ENCODE data around the gene CABP1. TPM values are rescaled to one million over a fixed set of nuclear protein-coding genes. Genes with fewer than 3 reads are reported as not detected.

Gene CABP1
- total and polyA plus RNA-seq, 2 donors (not counting 3 experiments of a cell fraction or from before 2014, with no cell fraction given), result 0.07 to 0.31 TPM

DNA sequence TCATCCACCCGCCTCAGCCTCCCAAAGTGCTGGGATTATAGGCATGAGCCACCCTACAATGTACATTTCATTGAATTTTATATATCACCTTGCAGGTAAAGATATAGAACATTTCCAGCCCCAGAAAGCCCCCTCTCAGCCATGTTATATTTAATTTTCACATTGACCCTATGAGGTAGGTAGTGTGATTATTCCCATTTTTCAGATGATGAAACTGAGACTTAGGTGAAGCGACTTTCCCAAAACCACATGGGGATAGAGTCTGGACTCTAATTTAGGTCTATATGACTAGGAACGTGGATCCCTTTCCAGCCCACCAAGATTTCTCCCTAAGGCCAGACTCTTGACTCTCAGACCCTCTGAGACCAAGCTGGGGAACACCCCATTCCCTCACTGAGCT, 43.5 kb upstream of the CABP1 start:
- Histone ChIP-seq H3K27ac (ENCODE audit: insufficient read depth, low read depth, low read length) (no peak overlapping the region), H3K36me3 (ENCODE audit: control insufficient read depth in 2 of 2, extremely low read depth in 1 of 2, insufficient read depth in 2 of 2, low read length in 2 of 2) (no peaks in the 10 kb centered on the region), H3K79me2 (ENCODE audit: control insufficient read depth, insufficient read depth, low read length) (no peaks in the 10 kb centered on the region), H3K9ac (replicated peaks; ENCODE audit: extremely low read depth, insufficient read depth, low read length) (no peak overlapping the region), H3K9me1 (replicated peaks; ENCODE audit: control insufficient read depth, extremely low read depth, insufficient read depth, low read length) (no peaks in the 10 kb centered on the region), H3K4me3 (replicated peaks in 1 of 3; ENCODE audit: insufficient read depth in 1 of 3, low read depth in 1 of 3, low read length in 3 of 3) (no peak overlapping the region), H4K20me1 (replicated peaks; ENCODE audit: control insufficient read depth, extremely low read depth, insufficient read depth, low read length) (no peaks in the 10 kb centered on the region), H3K4me1 (ENCODE audit: control insufficient read depth, extremely low read depth, insufficient read depth, low read length) (no peaks in the 10 kb centered on the region), H3K4me2 (ENCODE audit: insufficient read depth, low read length) (no peak overlapping the region), H3K9me3 (replicated peaks; ENCODE audit: control insufficient read depth, insufficient read depth, low read length) (no peaks in the 10 kb centered on the region), H2AFZ (ENCODE audit: low read depth, low read length) (no peak overlapping the region), H3K27me3 (ENCODE audit: control insufficient read depth in 2 of 2, insufficient read depth in 2 of 2, low read length in 2 of 2) (peaks cover 2 to 3% of the 10 kb centered on the region in 2 experiments)
- dilution Hi-C loops (cut with MboI; ENCODE audit: extremely low pct_ligation_motif_present, low sequenced_read_pairs), result no loop called here
- FAIRE-seq, result no peak
- no TSS peak for BruUV-seq (replicated peaks)
- intact Hi-C loops (cut with micrococcal nuclease), result no loop called here
- no peak for DNase-seq (ENCODE audit: low read depth, low spot score)
- ChIA-PET CTCF (no interaction called here), POLR2A (no interaction called here)
- TF ChIP-seq FOS (IDR thresholded peaks at IDR 0.05; ENCODE audit: borderline replicate concordance, insufficient read depth, low read length) (no peak), MYC (IDR thresholded peaks at IDR 0.05; ENCODE audit: low read depth, low read length) (no peak), JUN (IDR thresholded peaks at IDR 0.05; ENCODE audit: borderline replicate concordance, insufficient read depth, insufficient read length, low read depth) (no peak), POLR2A (IDR thresholded peaks at IDR 0.05; ENCODE audit: low read depth, low read length) (no peak), EZH2 (IDR thresholded peaks at IDR 0.05; ENCODE audit: borderline replicate concordance, low read depth, low read length, severe bottlenecking) (no peak)
- TF ChIP-seq, protein P1, sequence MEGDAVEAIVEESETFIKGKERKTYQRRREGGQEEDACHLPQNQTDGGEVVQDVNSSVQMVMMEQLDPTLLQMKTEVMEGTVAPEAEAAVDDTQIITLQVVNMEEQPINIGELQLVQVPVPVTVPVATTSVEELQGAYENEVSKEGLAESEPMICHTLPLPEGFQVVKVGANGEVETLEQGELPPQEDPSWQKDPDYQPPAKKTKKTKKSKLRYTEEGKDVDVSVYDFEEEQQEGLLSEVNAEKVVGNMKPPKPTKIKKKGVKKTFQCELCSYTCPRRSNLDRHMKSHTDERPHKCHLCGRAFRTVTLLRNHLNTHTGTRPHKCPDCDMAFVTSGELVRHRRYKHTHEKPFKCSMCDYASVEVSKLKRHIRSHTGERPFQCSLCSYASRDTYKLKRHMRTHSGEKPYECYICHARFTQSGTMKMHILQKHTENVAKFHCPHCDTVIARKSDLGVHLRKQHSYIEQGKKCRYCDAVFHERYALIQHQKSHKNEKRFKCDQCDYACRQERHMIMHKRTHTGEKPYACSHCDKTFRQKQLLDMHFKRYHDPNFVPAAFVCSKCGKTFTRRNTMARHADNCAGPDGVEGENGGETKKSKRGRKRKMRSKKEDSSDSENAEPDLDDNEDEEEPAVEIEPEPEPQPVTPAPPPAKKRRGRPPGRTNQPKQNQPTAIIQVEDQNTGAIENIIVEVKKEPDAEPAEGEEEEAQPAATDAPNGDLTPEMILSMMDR (IDR thresholded peaks at IDR 0.05; ENCODE audit: extremely low read depth in 1 of 2, insufficient read depth in 1 of 2, low read depth in 1 of 2, low read length in 2 of 2), result no peak

DNA sequence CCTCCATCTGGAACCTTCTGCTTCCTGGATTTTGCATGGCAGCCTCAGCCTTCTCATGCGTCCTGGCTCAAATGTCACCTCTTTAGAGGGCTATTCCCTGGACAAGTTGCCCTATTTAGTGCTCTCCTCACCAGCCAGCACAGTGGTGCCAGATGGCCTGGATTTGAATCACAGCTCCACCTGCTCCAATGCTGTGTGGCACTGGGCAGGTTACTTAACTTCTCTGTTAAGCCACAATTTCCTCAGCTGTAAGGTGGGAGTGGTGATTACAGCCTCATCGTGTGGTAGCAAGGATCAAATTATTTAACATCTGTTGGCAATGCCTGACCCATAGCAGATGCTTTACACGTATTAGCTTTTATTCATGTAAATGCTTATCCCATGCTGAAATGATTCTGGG, 42.6 kb upstream of the CABP1 start:
- no peak for DNase-seq (ENCODE audit: low read depth, low spot score)
- POLR2A ChIA-PET, result no interaction called here
- H3K4me2 ChIP-seq (ENCODE audit: insufficient read depth, low read length), result no peak overlapping the region
- no peak overlapping the region for H3K9ac ChIP-seq (replicated peaks; ENCODE audit: extremely low read depth, insufficient read depth, low read length)
- no peak overlapping the region for H3K27ac ChIP-seq (ENCODE audit: insufficient read depth, low read depth, low read length)
- no peaks in the 10 kb centered on the region for H3K9me3 ChIP-seq (replicated peaks; ENCODE audit: control insufficient read depth, insufficient read depth, low read length)
- H3K4me3 ChIP-seq (replicated peaks in 1 of 3; ENCODE audit: insufficient read depth in 1 of 3, low read depth in 1 of 3, low read length in 3 of 3), result no peak overlapping the region
- intact Hi-C loops (cut with micrococcal nuclease), result no loop called here
- H3K27me3 ChIP-seq (ENCODE audit: control insufficient read depth in 2 of 2, insufficient read depth in 2 of 2, low read length in 2 of 2), result peaks cover 0 to 3% of the 10 kb centered on the region in 2 experiments
- no peaks in the 10 kb centered on the region for H3K4me1 ChIP-seq (ENCODE audit: control insufficient read depth, extremely low read depth, insufficient read depth, low read length)
- no peaks in the 10 kb centered on the region for H4K20me1 ChIP-seq (replicated peaks; ENCODE audit: control insufficient read depth, extremely low read depth, insufficient read depth, low read length)
- no TSS peak for BruUV-seq (replicated peaks)
- CTCF ChIA-PET, result no interaction called here
- no peak overlapping the region for H2AFZ ChIP-seq (ENCODE audit: low read depth, low read length)
- dilution Hi-C loops (cut with MboI; ENCODE audit: extremely low pct_ligation_motif_present, low sequenced_read_pairs), result no loop called here
- no peak for FAIRE-seq
- H3K79me2 ChIP-seq (ENCODE audit: control insufficient read depth, insufficient read depth, low read length), result no peaks in the 10 kb centered on the region
- no peak for TF ChIP-seq GATA2 (IDR thresholded peaks at IDR 0.05; ENCODE audit: insufficient read depth, insufficient read length, low read depth, low read length)
- TF ChIP-seq, protein P1 (IDR thresholded peaks at IDR 0.05; ENCODE audit: extremely low read depth in 1 of 2, insufficient read depth in 1 of 2, low read depth in 1 of 2, low read length in 2 of 2), result no peak
- no peak for TF ChIP-seq POLR2AphosphoS5 (IDR thresholded peaks at IDR 0.05; ENCODE audit: insufficient read depth, low read depth, low read length)
- TF ChIP-seq, protein P2, sequence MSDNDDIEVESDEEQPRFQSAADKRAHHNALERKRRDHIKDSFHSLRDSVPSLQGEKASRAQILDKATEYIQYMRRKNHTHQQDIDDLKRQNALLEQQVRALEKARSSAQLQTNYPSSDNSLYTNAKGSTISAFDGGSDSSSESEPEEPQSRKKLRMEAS (IDR thresholded peaks at IDR 0.05; ENCODE audit: insufficient read depth, insufficient read length), result no peak
- TF ChIP-seq MYC (IDR thresholded peaks at IDR 0.05; ENCODE audit: low read depth, low read length), result no peak
- no peak for TF ChIP-seq JUN (IDR thresholded peaks at IDR 0.05; ENCODE audit: borderline replicate concordance, insufficient read depth, insufficient read length, low read depth)
- no peak for TF ChIP-seq POLR2A (IDR thresholded peaks at IDR 0.05; ENCODE audit: low read depth, low read length)
- TF ChIP-seq EZH2 (IDR thresholded peaks at IDR 0.05; ENCODE audit: borderline replicate concordance, low read depth, low read length, severe bottlenecking), result no peak
- no peak for TF ChIP-seq FOS (IDR thresholded peaks at IDR 0.05; ENCODE audit: borderline replicate concordance, insufficient read depth, low read length)
- H3K36me3 ChIP-seq (ENCODE audit: control insufficient read depth in 2 of 2, extremely low read depth in 1 of 2, insufficient read depth in 2 of 2, low read length in 2 of 2), result no peaks in the 10 kb centered on the region
- H3K9me1 ChIP-seq (replicated peaks; ENCODE audit: control insufficient read depth, extremely low read depth, insufficient read depth, low read length), result no peaks in the 10 kb centered on the region

Measured in endothelial cell of umbilical vein (primary cell).